Erythroblast (primary cell): ENCODE measurements around the gene IFT172.

Experiments
- DNase-seq, 2 experiments: peaks; one replicate each; lab custom pipeline; 2025; lab: John Stamatoyannopoulos, UW
- GATA1 ChIP-seq: IDR thresholded peaks from 2 replicates; pipeline ENCODE4 v1.6.1; 2011; ENCODE audit warnings: low read depth, mild to moderate bottlenecking, control low read depth, low read length, moderate library complexity
- POLR2A ChIP-seq: IDR thresholded peaks from 2 replicates; pipeline ENCODE4 v1.6.1; 2011; ENCODE audit warnings: mild to moderate bottlenecking, low read length

Gene IFT172

GRCh38 chr2:27461118-27461517, 28.4 kb downstream of the IFT172 start:
- DNase-seq, result peak; percentile 55 to 60
- TF ChIP-seq GATA1, result no peak
- no peak for TF ChIP-seq POLR2A

- TF ChIP-seq GATA1, result no peak
- TF ChIP-seq POLR2A, result no peak
- DNase-seq, result no peak
Measured at GRCh38 chr2:27453968-27454367, 35.6 kb downstream of the IFT172 start.

- DNase-seq, result no peak
- TF ChIP-seq GATA1 (no peak), POLR2A (no peak)
Measured at GRCh38 chr2:27451095-27451494, 38.4 kb downstream of the IFT172 start.

GRCh38 chr2:27448381-27448780, 41.2 kb downstream of the IFT172 start:
- DNase-seq, result no peak
- TF ChIP-seq GATA1 (no peak), POLR2A (no peak)

GRCh38 chr2:27446057-27446456, 43.5 kb downstream of the IFT172 start:
- no peak for TF ChIP-seq POLR2A
- no peak for TF ChIP-seq GATA1

GRCh38 chr2:27445615-27446014, 43.9 kb downstream of the IFT172 start:
- no peak for DNase-seq
- TF ChIP-seq GATA1 (no peak), POLR2A (no peak)

More at GRCh38 chr2:27446057-27446456, 43.5 kb downstream of the IFT172 start:
- no peak for DNase-seq

GRCh38 chr2:27445155-27445554, 44.4 kb downstream of the IFT172 start:
- no peak for DNase-seq
- TF ChIP-seq POLR2A (no peak), GATA1 (no peak)

- peak; percentile 51 to 60 for DNase-seq
- TF ChIP-seq POLR2A (no peak), GATA1 (no peak)
Measured at GRCh38 chr2:27442920-27443282, 46.6 kb downstream of the IFT172 start.

GRCh38 chr2:27441958-27442919, 47.3 kb downstream of the IFT172 start, which contains the start of gene KRTCAP3:
Gene KRTCAP3 (plus strand): TSS chr2:27442381. CDS start chr2:27442413, 32 bp downstream.
- TF ChIP-seq GATA1 (no peak), POLR2A (no peak)
- DNase-seq, result peak; percentile 55 to 66

- peak; percentile 94 to 97 for DNase-seq
- TF ChIP-seq POLR2A (peak; percentile 74), GATA1 (peak; percentile 48)
Measured at GRCh38 chr2:27441226-27441926, 48.2 kb downstream of the IFT172 start.

- TF ChIP-seq POLR2A (no peak), GATA1 (no peak)
Measured at GRCh38 chr2:27435628-27436027, 53.9 kb downstream of the IFT172 start.

GRCh38 chr2:27431395-27431794, 58.1 kb downstream of the IFT172 start:
- DNase-seq, result peak; percentile 44 to 82
- TF ChIP-seq GATA1 (no peak), POLR2A (no peak)

More at GRCh38 chr2:27435628-27436027, 53.9 kb downstream of the IFT172 start:
- no peak for DNase-seq

- DNase-seq, result peak; percentile 91 to 93
- TF ChIP-seq GATA1, result no peak
Measured at GRCh38 chr2:27428978-27429541, 60.5 kb downstream of the IFT172 start.
